ENCODE data around the gene ESPNL.
A peak's percentile ranks its signal among the peaks of the same experiment; 100 is the strongest.

Gene ESPNL

DNA sequence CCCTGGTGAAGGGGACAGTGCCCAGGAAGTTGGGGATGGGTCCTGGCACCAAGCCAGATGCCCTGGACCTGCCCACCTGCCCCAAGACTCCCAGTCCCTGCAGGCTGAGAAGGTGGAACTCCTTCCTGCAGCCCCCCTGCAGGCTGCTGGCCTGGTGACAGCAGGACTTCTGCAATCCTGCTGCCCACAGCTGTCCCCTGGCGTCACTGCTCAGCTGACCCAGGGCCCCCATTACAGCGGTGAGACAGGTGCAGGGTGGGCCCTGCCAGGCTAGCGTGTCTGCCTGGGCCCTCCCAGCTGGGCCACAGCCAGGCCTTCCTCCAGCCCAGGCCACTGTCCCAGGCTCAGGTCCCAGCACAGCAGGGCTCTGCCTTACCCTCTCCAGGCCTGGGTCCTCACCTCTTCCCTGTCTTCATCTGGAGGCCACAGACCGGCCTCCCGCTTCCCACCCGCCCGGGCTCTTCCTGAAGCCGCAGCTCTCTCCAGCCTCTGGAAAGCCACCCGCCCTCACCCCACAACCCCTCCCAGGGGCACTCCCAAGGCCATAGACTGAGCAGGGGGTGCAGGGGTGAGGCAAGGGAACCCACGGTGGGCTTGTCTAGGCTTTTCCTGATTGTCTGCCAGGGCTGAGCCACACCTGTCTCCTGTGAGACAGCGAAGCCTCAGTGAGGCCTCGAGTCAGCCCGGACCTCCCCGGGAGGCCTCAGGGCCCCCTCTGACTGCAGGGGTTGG lies 49.9 kb downstream of the ESPNL start:
- no peak overlapping the region for H3K4ac ChIP-seq (ENCODE audit: low read depth, low read length)
- no peak overlapping the region for H2BK15ac ChIP-seq (replicated peaks; ENCODE audit: low read depth)
- H3K79me1 ChIP-seq (ENCODE audit: low read length), result no peaks in the 10 kb centered on the region
- WGBS (ENCODE audit: extremely low coverage, insufficient coverage, low lambda C conversion rate), result no CpG with 5 or more reads among the region's 14 CpGs
- DNase-seq, result no peak
- H3K4me2 ChIP-seq (ENCODE audit: low read length), result no peak overlapping the region
- no peak overlapping the region for H2AK5ac ChIP-seq (ENCODE audit: low read length)
- no peaks in the 10 kb centered on the region for H3K79me2 ChIP-seq (ENCODE audit: control insufficient read depth, insufficient read depth, low read length)
- no peak overlapping the region for H4K8ac ChIP-seq (ENCODE audit: low read depth, low read length)
- H4K5ac ChIP-seq (ENCODE audit: low read length), result no peak overlapping the region
- H3K23ac ChIP-seq (ENCODE audit: low read length), result no peak overlapping the region
- no peak overlapping the region for H3K18ac ChIP-seq (ENCODE audit: low read length)
- H3K9ac ChIP-seq (ENCODE audit: low read length), result no peak overlapping the region
- H3K4me1 ChIP-seq (ENCODE audit: control insufficient read depth, low read depth, low read length), result no peaks in the 10 kb centered on the region
- H3K4me3 ChIP-seq (ENCODE audit: low read length), result no peak overlapping the region
- H3K56ac ChIP-seq (ENCODE audit: low read length), result no peak overlapping the region
- H2BK5ac ChIP-seq (ENCODE audit: low read length), result no peak overlapping the region
- H2BK120ac ChIP-seq (ENCODE audit: low read depth, low read length), result no peak overlapping the region
- no peaks in the 10 kb centered on the region for H3K36me3 ChIP-seq (ENCODE audit: control insufficient read depth, insufficient read depth, low read length)
- no peak overlapping the region for H3K27ac ChIP-seq (ENCODE audit: low read depth, low read length)
- H3K27me3 ChIP-seq (ENCODE audit: insufficient read depth, low read length, poor library complexity), result no peaks in the 10 kb centered on the region

GRCh38 chr2:238150686-238151085 lies 50.5 kb downstream of the ESPNL start:
- Histone ChIP-seq H2BK5ac (ENCODE audit: low read length) (no peak overlapping the region), H3K4ac (ENCODE audit: low read depth, low read length) (peak overlapping the region; percentile 20), H3K4me1 (ENCODE audit: control insufficient read depth, low read depth, low read length) (no peaks in the 10 kb centered on the region), H3K27ac (ENCODE audit: low read depth, low read length) (no peak overlapping the region), H4K5ac (ENCODE audit: low read length) (no peak overlapping the region), H2BK120ac (ENCODE audit: low read depth, low read length) (no peak overlapping the region), H3K36me3 (ENCODE audit: control insufficient read depth, insufficient read depth, low read length) (no peaks in the 10 kb centered on the region), H4K8ac (ENCODE audit: low read depth, low read length) (no peak overlapping the region), H3K18ac (ENCODE audit: low read length) (no peak overlapping the region), H2AK5ac (ENCODE audit: low read length) (no peak overlapping the region), H2BK15ac (replicated peaks; ENCODE audit: low read depth) (no peak overlapping the region), H3K23ac (ENCODE audit: low read length) (no peak overlapping the region), H3K27me3 (ENCODE audit: insufficient read depth, low read length, poor library complexity) (no peaks in the 10 kb centered on the region), H3K4me2 (ENCODE audit: low read length) (no peak overlapping the region), H3K79me1 (ENCODE audit: low read length) (no peaks in the 10 kb centered on the region), H3K4me3 (ENCODE audit: low read length) (no peak overlapping the region), H3K79me2 (ENCODE audit: control insufficient read depth, insufficient read depth, low read length) (no peaks in the 10 kb centered on the region), H3K56ac (ENCODE audit: low read length) (no peak overlapping the region), H3K9ac (ENCODE audit: low read length) (no peak overlapping the region)
- no peak for DNase-seq
- no CpG with 5 or more reads among the region's 25 CpGs for WGBS (ENCODE audit: extremely low coverage, insufficient coverage, low lambda C conversion rate)

DNA sequence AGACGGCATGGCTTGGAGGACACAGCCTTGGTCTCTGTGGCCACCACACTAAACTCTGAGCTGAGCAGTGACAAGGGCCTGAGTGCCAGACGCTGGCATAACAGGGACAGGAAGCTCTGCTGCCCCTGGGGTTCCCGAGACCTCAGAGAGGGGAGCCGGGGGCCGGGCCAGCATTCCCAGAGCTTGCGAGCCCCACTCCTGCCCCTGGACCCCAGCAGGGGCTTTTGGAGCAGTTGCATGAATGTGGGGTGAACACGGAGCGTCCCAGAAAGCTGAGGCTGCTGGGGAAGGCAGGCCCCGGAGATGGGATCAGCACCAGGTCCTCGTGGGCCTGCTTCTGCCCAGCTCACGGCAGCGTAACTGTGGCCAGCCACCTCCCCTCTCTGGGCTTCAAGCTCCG lies 51.1 kb downstream of the ESPNL start:
- WGBS (ENCODE audit: extremely low coverage, insufficient coverage, low lambda C conversion rate), result no CpG with 5 or more reads among the region's 13 CpGs
- DNase-seq, result no peak

GRCh38 chr2:238151628-238152235 lies 51.6 kb downstream of the ESPNL start:
- no peak overlapping the region for H3K23ac ChIP-seq (ENCODE audit: low read length)
- no peaks in the 10 kb centered on the region for H3K79me2 ChIP-seq (ENCODE audit: control insufficient read depth, insufficient read depth, low read length)
- H3K4me3 ChIP-seq (ENCODE audit: low read length), result no peak overlapping the region
- H3K4ac ChIP-seq (ENCODE audit: low read depth, low read length), result no peak overlapping the region
- no peak overlapping the region for H3K9ac ChIP-seq (ENCODE audit: low read length)
- H3K36me3 ChIP-seq (ENCODE audit: control insufficient read depth, insufficient read depth, low read length), result no peaks in the 10 kb centered on the region
- WGBS (ENCODE audit: extremely low coverage, insufficient coverage, low lambda C conversion rate), result no CpG with 5 or more reads among the region's 16 CpGs
- no peaks in the 10 kb centered on the region for H3K79me1 ChIP-seq (ENCODE audit: low read length)
- H4K8ac ChIP-seq (ENCODE audit: low read depth, low read length), result no peak overlapping the region
- H3K18ac ChIP-seq (ENCODE audit: low read length), result no peak overlapping the region
- H3K27me3 ChIP-seq (ENCODE audit: insufficient read depth, low read length, poor library complexity), result no peaks in the 10 kb centered on the region
- peak; percentile 37 for DNase-seq
- no peak overlapping the region for H2BK120ac ChIP-seq (ENCODE audit: low read depth, low read length)
- peak overlapping the region; percentile 56 for H3K56ac ChIP-seq (ENCODE audit: low read length)
- H4K5ac ChIP-seq (ENCODE audit: low read length), result no peak overlapping the region
- no peak overlapping the region for H2BK5ac ChIP-seq (ENCODE audit: low read length)
- H3K4me2 ChIP-seq (ENCODE audit: low read length), result no peak overlapping the region
- no peaks in the 10 kb centered on the region for H3K4me1 ChIP-seq (ENCODE audit: control insufficient read depth, low read depth, low read length)
- H2BK15ac ChIP-seq (replicated peaks; ENCODE audit: low read depth), result no peak overlapping the region
- H2AK5ac ChIP-seq (ENCODE audit: low read length), result no peak overlapping the region
- no peak overlapping the region for H3K27ac ChIP-seq (ENCODE audit: low read depth, low read length)

More for the DNA sequence above, 51.1 kb downstream of the ESPNL start:
- Histone ChIP-seq H3K27ac (ENCODE audit: low read depth, low read length) (no peak overlapping the region), H3K4me3 (ENCODE audit: low read length) (no peak overlapping the region), H3K23ac (ENCODE audit: low read length) (no peak overlapping the region), H4K5ac (ENCODE audit: low read length) (no peak overlapping the region), H2BK5ac (ENCODE audit: low read length) (no peak overlapping the region), H3K4me2 (ENCODE audit: low read length) (no peak overlapping the region), H3K36me3 (ENCODE audit: control insufficient read depth, insufficient read depth, low read length) (no peaks in the 10 kb centered on the region), H3K79me2 (ENCODE audit: control insufficient read depth, insufficient read depth, low read length) (no peaks in the 10 kb centered on the region), H2AK5ac (ENCODE audit: low read length) (no peak overlapping the region), H2BK15ac (replicated peaks; ENCODE audit: low read depth) (no peak overlapping the region), H3K18ac (ENCODE audit: low read length) (no peak overlapping the region), H3K27me3 (ENCODE audit: insufficient read depth, low read length, poor library complexity) (no peaks in the 10 kb centered on the region), H3K9ac (ENCODE audit: low read length) (no peak overlapping the region), H4K8ac (ENCODE audit: low read depth, low read length) (no peak overlapping the region), H3K4me1 (ENCODE audit: control insufficient read depth, low read depth, low read length) (no peaks in the 10 kb centered on the region), H3K79me1 (ENCODE audit: low read length) (no peaks in the 10 kb centered on the region), H3K56ac (ENCODE audit: low read length) (no peak overlapping the region), H3K4ac (ENCODE audit: low read depth, low read length) (no peak overlapping the region), H2BK120ac (ENCODE audit: low read depth, low read length) (no peak overlapping the region)

DNA sequence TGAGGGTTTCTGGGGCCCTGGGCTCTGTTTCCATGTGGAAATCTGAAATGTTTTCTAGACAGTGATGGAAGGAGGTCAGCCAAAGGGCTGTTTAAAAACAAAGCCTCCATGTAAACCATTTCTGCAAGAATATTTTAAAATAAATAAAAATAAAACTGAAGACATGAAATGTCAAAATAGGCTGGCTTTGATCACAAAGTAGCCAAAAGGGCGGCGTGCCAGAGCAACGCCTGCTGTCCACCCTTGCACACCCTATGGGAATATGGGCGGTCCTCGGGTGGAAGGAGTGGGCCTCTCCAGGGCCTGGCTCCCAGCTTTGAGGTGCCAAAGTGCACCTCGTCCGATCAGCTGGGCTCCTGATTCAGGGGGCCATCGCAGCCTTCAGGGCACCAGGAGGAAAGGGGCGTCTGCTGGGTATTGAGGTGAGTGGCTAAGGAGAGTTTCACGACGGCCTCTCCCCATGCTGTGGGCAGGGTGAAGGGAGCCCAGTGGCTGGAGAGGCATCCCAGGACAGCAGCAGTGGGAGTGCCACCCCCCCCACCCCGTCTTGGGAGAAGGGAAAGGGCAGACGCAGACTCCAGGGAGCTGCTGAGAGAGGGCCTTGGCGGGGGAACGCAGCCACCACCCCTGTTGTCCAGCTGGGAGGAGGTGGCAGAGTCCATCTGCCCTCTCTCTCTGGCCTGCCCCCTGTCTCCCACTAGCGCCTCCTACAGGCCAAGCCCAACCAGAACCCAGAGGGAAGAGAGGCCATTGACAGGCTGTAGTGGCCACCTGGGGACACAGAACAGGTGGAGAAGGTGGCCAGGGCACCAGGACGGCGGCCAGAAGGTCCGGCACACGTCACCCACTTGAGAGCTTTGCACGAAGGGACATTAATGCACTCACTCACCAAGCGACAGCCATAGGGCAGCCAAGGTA lies 52.9 kb downstream of the ESPNL start:
- H3K27me3 ChIP-seq (ENCODE audit: insufficient read depth, low read length, poor library complexity), result no peaks in the 10 kb centered on the region
- H4K8ac ChIP-seq (ENCODE audit: low read depth, low read length), result no peak overlapping the region
- H3K27ac ChIP-seq (ENCODE audit: low read depth, low read length), result no peak overlapping the region
- no peak overlapping the region for H2BK15ac ChIP-seq (replicated peaks; ENCODE audit: low read depth)
- H3K79me1 ChIP-seq (ENCODE audit: low read length), result no peaks in the 10 kb centered on the region
- H4K5ac ChIP-seq (ENCODE audit: low read length), result no peak overlapping the region
- H3K4me2 ChIP-seq (ENCODE audit: low read length), result no peak overlapping the region
- H3K18ac ChIP-seq (ENCODE audit: low read length), result no peak overlapping the region
- no peak overlapping the region for H3K23ac ChIP-seq (ENCODE audit: low read length)
- no peak overlapping the region for H3K56ac ChIP-seq (ENCODE audit: low read length)
- no peak overlapping the region for H3K9ac ChIP-seq (ENCODE audit: low read length)
- H2AK5ac ChIP-seq (ENCODE audit: low read length), result no peak overlapping the region
- no peak overlapping the region for H3K4ac ChIP-seq (ENCODE audit: low read depth, low read length)
- DNase-seq, result no peak
- no peak overlapping the region for H3K4me3 ChIP-seq (ENCODE audit: low read length)
- no peaks in the 10 kb centered on the region for H3K36me3 ChIP-seq (ENCODE audit: control insufficient read depth, insufficient read depth, low read length)
- H2BK120ac ChIP-seq (ENCODE audit: low read depth, low read length), result no peak overlapping the region
- H2BK5ac ChIP-seq (ENCODE audit: low read length), result no peak overlapping the region
- no peaks in the 10 kb centered on the region for H3K4me1 ChIP-seq (ENCODE audit: control insufficient read depth, low read depth, low read length)
- H3K79me2 ChIP-seq (ENCODE audit: control insufficient read depth, insufficient read depth, low read length), result no peaks in the 10 kb centered on the region
- no CpG with 5 or more reads among the region's 22 CpGs for WGBS (ENCODE audit: extremely low coverage, insufficient coverage, low lambda C conversion rate)

Data from mesendoderm (in vitro differentiated cells).